ENCODE results near the gene TANC1.

Gene TANC1

GRCh38 chr2:158999458-158999857 is 31.0 kb downstream of the TANC1 start:
- TF ChIP-seq CTCF (IDR thresholded peaks at IDR 0.05) (no peak), ZFX (IDR thresholded peaks at IDR 0.05; ENCODE audit: borderline replicate concordance) (no peak)
- no peak overlapping the region for H3K27ac ChIP-seq

- TF ChIP-seq CTCF (IDR thresholded peaks at IDR 0.05) = no peak
- no peak for TF ChIP-seq ZFX (IDR thresholded peaks at IDR 0.05; ENCODE audit: borderline replicate concordance)
- H3K27ac ChIP-seq = no peak overlapping the region
Observed at GRCh38 chr2:159000072-159000471, 31.6 kb downstream of the TANC1 start.

DNA sequence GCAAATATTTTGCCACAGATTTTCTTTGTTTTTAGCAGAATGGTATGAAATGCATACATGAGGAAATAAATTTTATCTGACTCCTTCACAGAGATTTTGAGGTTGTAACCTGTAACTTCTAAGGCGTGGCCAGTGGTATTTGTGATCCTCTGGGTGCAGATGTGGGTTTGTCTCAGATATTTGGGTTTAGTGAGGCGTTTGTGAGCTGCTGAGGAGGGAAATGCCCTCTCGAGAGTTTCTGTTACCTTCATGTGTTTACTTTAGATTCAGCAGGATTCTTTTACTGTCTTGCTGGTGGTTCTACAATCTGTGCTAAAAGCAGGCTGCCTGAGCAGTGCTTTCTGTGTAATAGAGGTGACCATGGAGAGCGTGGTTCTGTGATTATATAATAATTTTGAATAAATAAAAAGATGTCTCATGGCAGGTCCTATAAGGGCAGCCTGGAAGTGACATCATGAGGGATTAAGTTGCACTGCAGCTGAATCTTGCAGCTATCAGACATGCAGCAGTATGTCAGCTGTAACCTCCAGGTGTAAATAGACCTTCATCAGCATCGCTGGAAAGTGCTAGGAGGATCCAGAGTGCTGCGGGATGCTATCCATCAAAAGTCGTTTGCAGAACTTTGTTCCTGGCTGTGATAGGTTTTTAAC is 34.1 kb downstream of the TANC1 start:
- TF ChIP-seq CTCF (IDR thresholded peaks at IDR 0.05) (no peak), ZFX (IDR thresholded peaks at IDR 0.05; ENCODE audit: borderline replicate concordance) (no peak)
- no peak overlapping the region for H3K27ac ChIP-seq

- H3K27ac ChIP-seq = no peak overlapping the region
- TF ChIP-seq ZFX (IDR thresholded peaks at IDR 0.05; ENCODE audit: borderline replicate concordance) = no peak
- TF ChIP-seq CTCF (IDR thresholded peaks at IDR 0.05) = no peak
Observed at GRCh38 chr2:159003555-159003954, 35.1 kb downstream of the TANC1 start.

DNA sequence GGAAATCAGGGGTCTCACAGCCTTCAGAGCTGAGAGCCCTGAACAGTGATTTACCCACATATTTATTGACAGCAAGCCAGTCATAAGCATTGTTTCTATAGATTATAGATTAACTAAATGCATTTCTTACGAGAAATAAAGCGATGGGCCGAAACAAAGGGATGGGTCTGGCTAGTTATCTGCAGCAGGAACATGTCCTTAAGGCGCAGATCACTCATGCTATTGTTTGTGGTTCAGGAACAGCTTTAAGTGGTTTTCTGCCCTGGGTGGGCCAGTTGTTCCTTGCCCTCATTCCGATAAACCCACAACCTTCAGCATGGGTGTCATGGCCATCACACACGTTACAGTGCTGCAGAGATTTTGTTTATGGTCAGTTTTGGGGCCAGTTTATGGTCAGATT is 36.4 kb downstream of the TANC1 start:
- no peak for TF ChIP-seq CTCF (IDR thresholded peaks at IDR 0.05)
- TF ChIP-seq ZFX (IDR thresholded peaks at IDR 0.05; ENCODE audit: borderline replicate concordance) = no peak

DNA sequence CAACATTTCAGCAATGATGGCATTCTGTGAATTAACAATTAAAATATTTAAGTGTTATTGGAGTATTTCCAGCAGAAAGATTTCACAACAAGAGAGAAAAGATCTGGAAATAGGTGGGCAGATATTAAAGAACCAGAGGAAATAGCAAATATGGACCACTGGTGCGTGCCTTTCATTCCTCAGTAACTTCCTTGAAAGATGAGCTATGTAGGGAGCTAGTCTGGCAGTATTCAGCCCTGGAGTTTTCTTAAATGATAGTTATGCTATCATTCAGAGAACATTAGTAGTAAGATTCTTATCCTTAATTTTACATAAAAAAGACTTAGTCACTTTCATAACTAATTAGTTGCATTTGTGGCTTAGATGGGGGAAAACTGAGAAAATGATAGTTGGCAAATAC is 41.5 kb downstream of the TANC1 start:
- H3K27ac ChIP-seq = no peak overlapping the region
- TF ChIP-seq CTCF (IDR thresholded peaks at IDR 0.05) = no peak
- no peak for TF ChIP-seq ZFX (IDR thresholded peaks at IDR 0.05; ENCODE audit: borderline replicate concordance)

More for the DNA sequence above, 36.4 kb downstream of the TANC1 start:
- no peak overlapping the region for H3K27ac ChIP-seq

GRCh38 chr2:159010340-159010739 is 41.9 kb downstream of the TANC1 start:
- no peak overlapping the region for H3K27ac ChIP-seq
- TF ChIP-seq CTCF (IDR thresholded peaks at IDR 0.05) (no peak), ZFX (IDR thresholded peaks at IDR 0.05; ENCODE audit: borderline replicate concordance) (no peak)
